PFSK-1 (cell line): ENCODE measurements around the gene FAM117A.

Experiments used
- FOXP2 ChIP-seq: optimal IDR thresholded peaks from 2 replicates; pipeline ENCODE3; 2011; ENCODE audit warnings: borderline replicate concordance, control low read depth, inconsistent platforms; ENCODE audit not compliant: insufficient read depth; ENCODE audit errors: extremely low read length, extremely low read depth
- POLR2AphosphoS5 ChIP-seq: IDR thresholded peaks from 2 replicates; pipeline ENCODE4 v1.6.1; 2012; ENCODE audit warnings: low read depth, mild to moderate bottlenecking, control low read depth, low read length, moderate library complexity
- REST ChIP-seq, 2 experiments: IDR thresholded peaks; 2 replicates each; pipeline versions ENCODE4 v1.6.1 to v1.8.0; 2011 to 2012; ENCODE audit warnings: low read depth in 2 of 2, low read length in 2 of 2, control low read depth in 1 of 2, inconsistent platforms in 1 of 2, mild to moderate bottlenecking in 1 of 2, moderate library complexity in 1 of 2; ENCODE audit not compliant: insufficient read depth in 1 of 2
- SIN3A ChIP-seq: IDR thresholded peaks from 2 replicates; pipeline ENCODE4 v1.6.1; 2012; ENCODE audit warnings: mild to moderate bottlenecking, low read length, moderate library complexity, borderline replicate concordance; ENCODE audit not compliant: insufficient read depth
- TAF1 ChIP-seq: IDR thresholded peaks from 2 replicates; pipeline ENCODE4 v1.6.1; 2012; ENCODE audit warnings: low read length, control low read depth, borderline replicate concordance; ENCODE audit not compliant: insufficient read depth

The FAM117A gene

GRCh38 chr17:49731435-49731831 is 32.5 kb downstream of the FAM117A start:
- TF ChIP-seq SIN3A (no peak), REST (IDR thresholded peaks at IDR 0.05; ENCODE audit: insufficient read depth in 1 of 2, low read depth in 2 of 2, low read length in 2 of 2) (no peak), POLR2AphosphoS5 (no peak), FOXP2 (no peak), TAF1 (no peak)

GRCh38 chr17:49730785-49731434 is 33.0 kb downstream of the FAM117A start:
- no peak for TF ChIP-seq SIN3A
- no peak for TF ChIP-seq FOXP2
- TF ChIP-seq REST (IDR thresholded peaks at IDR 0.05; ENCODE audit: insufficient read depth in 1 of 2, low read depth in 2 of 2, low read length in 2 of 2), result no peak

- TF ChIP-seq POLR2AphosphoS5 (no peak), FOXP2 (no peak), REST (IDR thresholded peaks at IDR 0.05; ENCODE audit: insufficient read depth in 1 of 2, low read depth in 2 of 2, low read length in 2 of 2) (no peak), SIN3A (no peak), TAF1 (no peak)
Measured at GRCh38 chr17:49730078-49730784, 33.7 kb downstream of the FAM117A start.

- no peak for TF ChIP-seq REST (IDR thresholded peaks at IDR 0.05; ENCODE audit: insufficient read depth in 1 of 2, low read depth in 2 of 2, low read length in 2 of 2)
- no peak for TF ChIP-seq TAF1
- TF ChIP-seq POLR2AphosphoS5, result no peak
- TF ChIP-seq FOXP2, result no peak
- TF ChIP-seq SIN3A, result no peak
Measured at GRCh38 chr17:49729069-49729468, 34.9 kb downstream of the FAM117A start.

- TF ChIP-seq SIN3A (no peak), FOXP2 (no peak), TAF1 (no peak), POLR2AphosphoS5 (no peak), REST (IDR thresholded peaks at IDR 0.05; ENCODE audit: insufficient read depth in 1 of 2, low read depth in 2 of 2, low read length in 2 of 2) (no peak)
Measured at GRCh38 chr17:49728425-49728824, 35.5 kb downstream of the FAM117A start.
